PC-9 (cell line): Measurements from ENCODE around the gene ABAT.

Experiments used
- EZH2 ChIP-seq: fragments of 200-600 bp; sonication (generic); IDR thresholded peaks from 2 replicates; pipeline ENCODE4 v1.8.0; 2017; ENCODE audit warnings: antibody characterized with exemption, low read depth
- TF ChIP-seq, protein P1 (sequence below): fragments of 200-600 bp; sonication (generic); conservative IDR thresholded peaks from 2 replicates; pipeline ENCODE4 v1.6.1; 2017; ENCODE audit warnings: mixed run types, antibody characterized with exemption, mild to moderate bottlenecking, moderate library complexity

DNA sequence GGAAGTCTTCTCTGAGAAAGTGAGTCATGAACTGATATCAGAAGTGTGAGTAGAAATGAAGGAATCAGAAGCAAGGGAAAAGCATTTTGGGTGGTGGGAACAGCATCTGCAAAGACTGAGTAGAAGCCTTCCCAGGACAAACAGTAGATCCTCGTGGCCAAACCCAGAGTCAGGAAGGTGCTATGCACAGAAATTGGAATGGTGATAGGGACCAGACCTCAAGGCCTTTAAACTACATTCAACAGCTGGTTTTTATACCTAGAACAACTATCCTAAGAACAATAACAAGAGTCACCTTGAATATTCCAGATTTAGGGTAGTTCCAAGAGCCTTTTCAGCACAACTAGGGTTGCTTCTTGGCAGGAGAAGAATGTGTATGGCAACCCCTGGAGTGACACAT lies 15.3 kb downstream of the ABAT start:
- TF ChIP-seq, protein P1, sequence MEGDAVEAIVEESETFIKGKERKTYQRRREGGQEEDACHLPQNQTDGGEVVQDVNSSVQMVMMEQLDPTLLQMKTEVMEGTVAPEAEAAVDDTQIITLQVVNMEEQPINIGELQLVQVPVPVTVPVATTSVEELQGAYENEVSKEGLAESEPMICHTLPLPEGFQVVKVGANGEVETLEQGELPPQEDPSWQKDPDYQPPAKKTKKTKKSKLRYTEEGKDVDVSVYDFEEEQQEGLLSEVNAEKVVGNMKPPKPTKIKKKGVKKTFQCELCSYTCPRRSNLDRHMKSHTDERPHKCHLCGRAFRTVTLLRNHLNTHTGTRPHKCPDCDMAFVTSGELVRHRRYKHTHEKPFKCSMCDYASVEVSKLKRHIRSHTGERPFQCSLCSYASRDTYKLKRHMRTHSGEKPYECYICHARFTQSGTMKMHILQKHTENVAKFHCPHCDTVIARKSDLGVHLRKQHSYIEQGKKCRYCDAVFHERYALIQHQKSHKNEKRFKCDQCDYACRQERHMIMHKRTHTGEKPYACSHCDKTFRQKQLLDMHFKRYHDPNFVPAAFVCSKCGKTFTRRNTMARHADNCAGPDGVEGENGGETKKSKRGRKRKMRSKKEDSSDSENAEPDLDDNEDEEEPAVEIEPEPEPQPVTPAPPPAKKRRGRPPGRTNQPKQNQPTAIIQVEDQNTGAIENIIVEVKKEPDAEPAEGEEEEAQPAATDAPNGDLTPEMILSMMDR, result no peak
- TF ChIP-seq EZH2, result no peak
